Skeletal muscle cell (primary cell): Measurements from ENCODE around the gene LGR5.

Source experiments
- DNase-seq: peaks from one replicate; pipeline ENCODE4 v3.0.0-alpha.2; 2010; ENCODE audit warnings: low read depth
- H3K4me3 ChIP-seq: 2 replicates; pipeline ENCODE4 v1.5.1; 2011; ENCODE audit warnings: low read depth, mild to moderate bottlenecking, control low read depth, low read length, moderate library complexity

Gene LGR5

DNA sequence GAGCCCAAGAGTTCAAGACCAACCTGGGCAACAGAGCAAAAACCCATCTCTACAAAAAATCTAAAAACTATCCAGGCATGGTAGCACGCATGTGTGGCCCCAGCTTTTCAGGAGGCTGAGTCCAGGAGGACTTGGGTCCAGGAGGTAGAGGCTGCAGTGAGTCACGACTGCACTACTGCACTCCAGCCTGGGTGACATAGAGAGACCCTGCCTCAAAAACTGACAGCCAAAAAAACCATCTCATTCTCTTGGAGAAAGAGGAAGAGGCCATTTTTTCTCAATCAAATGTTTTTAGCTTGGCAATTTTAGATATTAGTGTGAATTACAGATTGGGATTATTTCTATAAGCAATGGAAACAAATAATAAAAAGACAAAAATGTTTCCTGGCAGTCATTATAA, 185.9 kb downstream of the LGR5 start:
- H3K4me3 ChIP-seq = no peak overlapping the region

DNA sequence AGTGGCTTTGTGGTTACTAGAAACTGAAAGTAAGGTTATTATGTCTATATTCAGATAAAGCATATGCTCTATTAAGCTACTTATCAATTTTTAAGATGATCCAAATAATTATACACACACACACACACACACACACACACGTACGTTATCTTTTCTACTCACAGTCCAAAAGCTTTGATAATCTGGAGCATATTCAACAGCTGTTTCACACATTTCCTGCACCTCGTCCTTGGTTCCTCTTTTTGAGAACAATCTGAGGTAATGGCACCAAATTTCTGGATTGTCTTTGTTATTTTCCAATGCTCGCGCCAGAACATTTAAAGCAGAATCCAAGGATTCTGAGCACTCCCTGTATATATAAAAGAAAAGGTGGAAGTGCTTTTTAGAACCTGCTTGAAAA, 186.5 kb downstream of the LGR5 start:
- no peak overlapping the region for H3K4me3 ChIP-seq
- DNase-seq = no peak

More for the DNA sequence above, 185.9 kb downstream of the LGR5 start:
- no peak for DNase-seq

DNA sequence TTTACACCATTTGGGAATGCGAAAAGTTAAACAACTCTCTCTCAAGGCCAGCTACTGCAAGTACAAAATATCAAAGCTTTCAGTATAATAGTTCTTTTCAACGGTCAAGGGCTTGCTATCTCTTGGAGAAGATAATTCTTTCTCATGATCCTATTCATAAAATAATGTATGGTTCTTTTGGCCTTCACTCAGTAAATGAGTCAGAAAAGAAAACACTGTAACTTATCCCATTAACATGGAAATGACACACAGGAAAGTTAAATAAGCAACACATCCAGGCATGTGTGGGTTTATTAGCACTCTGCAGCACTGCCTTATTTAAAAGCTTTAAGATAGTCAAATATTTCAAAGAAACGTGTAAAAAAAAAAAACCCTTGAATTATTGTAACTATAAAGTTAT, 187.2 kb downstream of the LGR5 start:
- DNase-seq = no peak
- H3K4me3 ChIP-seq = no peak overlapping the region

DNA sequence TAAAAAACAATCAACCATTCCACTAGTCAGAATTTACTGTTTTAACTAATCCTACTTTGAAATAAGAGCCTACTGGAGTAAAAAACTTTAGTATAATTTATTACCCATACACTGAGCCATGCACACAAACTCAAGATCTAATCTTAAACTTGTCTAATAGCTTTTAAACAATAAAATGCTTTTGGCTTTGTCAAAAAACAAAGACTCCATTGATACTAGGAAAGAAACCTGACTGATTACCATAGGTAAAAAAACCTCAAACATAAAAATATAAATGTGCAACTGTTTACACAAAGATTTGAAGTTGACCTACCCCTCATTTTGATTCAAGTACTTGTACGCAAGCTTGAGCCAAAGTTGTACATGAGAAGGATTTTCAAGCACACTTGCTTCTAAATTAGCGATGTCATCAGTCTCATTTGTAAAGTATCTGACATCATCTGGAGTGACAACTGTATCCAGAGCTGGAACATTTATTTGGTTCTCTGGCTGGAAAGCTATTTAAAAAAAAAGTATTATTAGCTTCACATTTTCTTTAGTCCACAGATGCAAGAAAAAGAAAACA, 187.9 kb downstream of the LGR5 start:
- H3K4me3 ChIP-seq = no peak overlapping the region
- no peak for DNase-seq
